Heart left ventricle (tissue), 11 donors: ENCODE results near the gene ZP1. TPM values are rescaled to one million over a fixed set of nuclear protein-coding genes. Genes with fewer than 3 reads are reported as not detected.

Source experiments
- polyA plus RNA-seq, 2 donors: library from polyadenylated mRNA; stranded (reverse); fragments of 200-250 nt; gene quantifications; one replicate each; pipeline ENCODE4 v1.2.3, GENCODE V29; 2013
- total RNA-seq, 9 donors: library from RNA; depleted of rRNA in 2 of 9; stranded (reverse); fragments of >200 nt in 2 of 9; fragmentation: NEBNext Ultra II Directional in 3 of 9; extraction: Animal tissue kit (Norgen Biotek cat#: 25700) in 3 of 9; gene quantifications; one replicate each; pipeline versions ENCODE4 v1.1.0 to v1.2.4, GENCODE V29; 2016 to 2023
- donor health status: ischemic (EF 13 %, LVEDD 7.1; RV severe dilation, severe dysfunction).
- donor health status: healthy with polysubstance abuse.
- donor health status: DM: no; HTN: yes; CAD: no.
- donor health status: DM: no; HTN: no; CAD: no.
- donor health status: ischemic (EF 25% LVEDD 5.7; RV mildly dilated, moderate dysfunction).
- donor health status: healthy.
- donor health status: DM: yes; HTN: yes; CAD: no.
- donor health status: PGD.
- donor health status: nonischemic (EF 23%, LVEDD 6.1; RV moderate dilation, normal function).

ZP1 gene
- total and polyA plus RNA-seq, 11 donors: 0.15 to 0.95 (median 0.32) TPM; not detected in 7

Other genes starting within 250 kb of the ZP1 start
- gene MS4A8, start 167.9 kb upstream of the ZP1 start, total RNA-seq: not detected
- gene MS4A8, start 167.9 kb upstream of the ZP1 start, polyA plus RNA-seq: not detected
- not detected for gene MS4A18, start 142.8 kb upstream of the ZP1 start, total RNA-seq
- gene MS4A18, start 142.8 kb upstream of the ZP1 start, polyA plus RNA-seq: not detected
- not detected for gene MS4A15, start 110.7 kb upstream of the ZP1 start, total RNA-seq
- not detected for gene MS4A15, start 110.7 kb upstream of the ZP1 start, polyA plus RNA-seq
- not detected for gene MS4A10, start 82.2 kb upstream of the ZP1 start, total RNA-seq
- not detected for gene MS4A10, start 82.2 kb upstream of the ZP1 start, polyA plus RNA-seq
- 10 to 100 TPM in 5 of 9 donors, 1 to 10 TPM in 4; 6.0 to 26.7 (median 10.1) TPM for gene CCDC86, start 25.4 kb upstream of the ZP1 start, total RNA-seq
- 10 to 100 TPM in 1 of 2 donors, 1 to 10 TPM in 1; 8.1 to 33.3 TPM for gene CCDC86, start 25.4 kb upstream of the ZP1 start, polyA plus RNA-seq
- 1 to 10 TPM in 8 of 9 donors, under 1 TPM in 1; 0.61 to 7.9 (median 1.4) TPM for gene PTGDR2, start 11.6 kb upstream of the ZP1 start, total RNA-seq
- 1 to 10 TPM in 1 of 2 donors, under 1 TPM in 1; 0.76 to 4.3 TPM for gene PTGDR2, start 11.6 kb upstream of the ZP1 start, polyA plus RNA-seq
- 10 to 100 TPM; 30.8 to 72.0 (median 40.8) TPM for gene PRPF19, start 39.0 kb downstream of the ZP1 start, total RNA-seq
- gene PRPF19, start 39.0 kb downstream of the ZP1 start, polyA plus RNA-seq: 10 to 100 TPM; 35.5 to 62.2 TPM
- gene TMEM109, start 46.6 kb downstream of the ZP1 start, total RNA-seq: 100 to 1,000 TPM in 4 of 9 donors, 10 to 100 TPM in 5; 82.9 to 123 (median 96.3) TPM
- gene TMEM109, start 46.6 kb downstream of the ZP1 start, polyA plus RNA-seq: 100 to 1,000 TPM in 1 of 2 donors, 10 to 100 TPM in 1; 71.8 to 131 TPM
- 10 to 100 TPM in 2 of 9 donors, 1 to 10 TPM in 7; 3.1 to 16.1 (median 8.5) TPM for gene TMEM132A, start 56.9 kb downstream of the ZP1 start, total RNA-seq
- gene TMEM132A, start 56.9 kb downstream of the ZP1 start, polyA plus RNA-seq: 1 to 10 TPM; 7.0 to 8.9 TPM
- gene SLC15A3, start 84.6 kb downstream of the ZP1 start, total RNA-seq: 10 to 100 TPM; 11.9 to 85.1 (median 19.1) TPM
- gene SLC15A3, start 84.6 kb downstream of the ZP1 start, polyA plus RNA-seq: 10 to 100 TPM; 14.8 to 26.4 TPM
- 1 to 10 TPM in 2 of 9 donors, under 1 TPM in 6, not detected in 1; 0.12 to 6.1 (median 0.40) TPM for gene CD6, start 104.1 kb downstream of the ZP1 start, total RNA-seq
- under 1 TPM; 0.08 to 0.19 TPM for gene CD6, start 104.1 kb downstream of the ZP1 start, polyA plus RNA-seq
- gene CD5, start 234.9 kb downstream of the ZP1 start, total RNA-seq: 1 to 10 TPM in 2 of 9 donors, under 1 TPM in 6, not detected in 1; 0.12 to 6.0 (median 0.23) TPM
- gene CD5, start 234.9 kb downstream of the ZP1 start, polyA plus RNA-seq: under 1 TPM in 1 of 2 donors, not detected in 1; 0.10 TPM